ENCODE results near the gene HEPN1. TPM values are rescaled to one million over a fixed set of nuclear protein-coding genes. Genes with fewer than 3 reads are reported as not detected.

Gene HEPN1
- total RNA-seq, 3 donors from 2014 or later = not detected

GRCh38 chr11:124878759-124879492 lies 40.1 kb upstream of the HEPN1 start:
- H3K4me3 Mint-ChIP-seq = no peak overlapping the region

GRCh38 chr11:124879493-124880289 lies 39.4 kb upstream of the HEPN1 start:
- DNase-seq (no peak), ATAC-seq (no peak)
- no peaks in the 10 kb centered on the region for H3K36me3 Mint-ChIP-seq (ENCODE audit: insufficient read depth)
- no peak overlapping the region for H3K4me3 Mint-ChIP-seq
- peaks cover 3% of the 10 kb centered on the region for H3K27me3 Mint-ChIP-seq (ENCODE audit: low read depth)
- H3K4me1 Mint-ChIP-seq (ENCODE audit: low read depth) = peaks cover 17% of the 10 kb centered on the region
- H3K9me3 Mint-ChIP-seq = no peaks in the 10 kb centered on the region

More at GRCh38 chr11:124878759-124879492, 40.1 kb upstream of the HEPN1 start:
- Mint-ChIP-seq H3K4me1 (ENCODE audit: low read depth) (peaks cover 17% of the 10 kb centered on the region), H3K36me3 (ENCODE audit: insufficient read depth) (no peaks in the 10 kb centered on the region), H3K9me3 (no peaks in the 10 kb centered on the region), H3K27me3 (ENCODE audit: low read depth) (peaks cover 5% of the 10 kb centered on the region)
- no peak for DNase-seq
- no peak for ATAC-seq

DNA sequence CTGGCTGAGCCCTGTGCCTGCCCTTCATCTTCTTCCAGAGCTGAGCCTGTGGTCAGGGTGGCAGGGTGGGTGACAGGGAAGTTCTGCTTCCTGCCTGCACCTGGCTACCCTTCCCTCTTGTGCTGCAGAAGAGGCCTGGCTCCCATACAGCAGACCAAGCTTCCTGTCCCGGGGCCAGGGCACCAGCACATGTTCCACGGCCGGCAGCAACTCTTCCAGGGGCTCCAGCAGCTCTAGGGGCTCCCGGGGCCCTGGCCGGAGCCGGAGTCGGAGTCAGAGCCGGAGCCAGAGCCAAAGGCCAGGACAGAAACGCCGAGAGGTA lies 38.8 kb upstream of the HEPN1 start:
- no peak for ATAC-seq
- DNase-seq = no peak
- Mint-ChIP-seq H3K27me3 (ENCODE audit: low read depth) (peaks cover 2% of the 10 kb centered on the region), H3K4me3 (no peak overlapping the region), H3K9me3 (no peaks in the 10 kb centered on the region), H3K4me1 (ENCODE audit: low read depth) (peaks cover 17% of the 10 kb centered on the region), H3K36me3 (ENCODE audit: insufficient read depth) (no peaks in the 10 kb centered on the region)

DNA sequence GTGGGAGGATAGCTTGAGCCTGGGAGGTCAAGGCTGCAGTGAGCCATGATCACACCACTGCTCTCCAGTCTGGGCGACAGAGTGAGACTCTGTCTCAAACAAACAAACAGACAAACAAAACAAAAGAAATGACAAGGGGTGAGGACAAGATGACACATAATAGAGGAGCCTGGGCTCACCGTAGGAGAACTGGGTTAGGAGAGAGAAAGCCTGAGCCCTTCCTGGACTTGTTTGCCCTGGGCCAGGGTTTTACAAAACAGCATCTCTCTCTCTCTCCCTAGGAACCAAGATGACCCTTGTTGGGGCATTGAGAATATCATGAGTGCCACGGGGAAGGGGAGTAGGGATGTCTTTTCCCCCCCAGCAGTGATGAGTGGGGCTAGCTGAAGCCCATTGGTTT lies 38.1 kb upstream of the HEPN1 start:
- Mint-ChIP-seq H3K9me3 (no peaks in the 10 kb centered on the region), H3K27me3 (ENCODE audit: low read depth) (peaks cover 4% of the 10 kb centered on the region), H3K4me3 (no peak overlapping the region), H3K4me1 (ENCODE audit: low read depth) (peaks cover 11% of the 10 kb centered on the region), H3K36me3 (ENCODE audit: insufficient read depth) (no peaks in the 10 kb centered on the region)
- no peak for DNase-seq
- ATAC-seq = no peak

- H3K4me3 Mint-ChIP-seq = no peak overlapping the region
- H3K27me3 Mint-ChIP-seq (ENCODE audit: low read depth) = peaks cover 8% of the 10 kb centered on the region
- no peaks in the 10 kb centered on the region for H3K9me3 Mint-ChIP-seq
- DNase-seq (no peak), ATAC-seq (no peak)
- no peaks in the 10 kb centered on the region for H3K36me3 Mint-ChIP-seq (ENCODE audit: insufficient read depth)
- peaks cover 2% of the 10 kb centered on the region for H3K4me1 Mint-ChIP-seq (ENCODE audit: low read depth)
These were observed 36.5 kb upstream of the HEPN1 start for GRCh38 chr11:124882339-124883071.

GRCh38 chr11:124884340-124884739 lies 34.7 kb upstream of the HEPN1 start:
- H3K4me1 Mint-ChIP-seq (ENCODE audit: low read depth) = no peaks in the 10 kb centered on the region
- no peaks in the 10 kb centered on the region for H3K9me3 Mint-ChIP-seq
- H3K36me3 Mint-ChIP-seq (ENCODE audit: insufficient read depth) = no peaks in the 10 kb centered on the region
- ATAC-seq (no peak), DNase-seq (no peak)
- peaks cover 12% of the 10 kb centered on the region for H3K27me3 Mint-ChIP-seq (ENCODE audit: low read depth)
- no peak overlapping the region for H3K4me3 Mint-ChIP-seq

DNA sequence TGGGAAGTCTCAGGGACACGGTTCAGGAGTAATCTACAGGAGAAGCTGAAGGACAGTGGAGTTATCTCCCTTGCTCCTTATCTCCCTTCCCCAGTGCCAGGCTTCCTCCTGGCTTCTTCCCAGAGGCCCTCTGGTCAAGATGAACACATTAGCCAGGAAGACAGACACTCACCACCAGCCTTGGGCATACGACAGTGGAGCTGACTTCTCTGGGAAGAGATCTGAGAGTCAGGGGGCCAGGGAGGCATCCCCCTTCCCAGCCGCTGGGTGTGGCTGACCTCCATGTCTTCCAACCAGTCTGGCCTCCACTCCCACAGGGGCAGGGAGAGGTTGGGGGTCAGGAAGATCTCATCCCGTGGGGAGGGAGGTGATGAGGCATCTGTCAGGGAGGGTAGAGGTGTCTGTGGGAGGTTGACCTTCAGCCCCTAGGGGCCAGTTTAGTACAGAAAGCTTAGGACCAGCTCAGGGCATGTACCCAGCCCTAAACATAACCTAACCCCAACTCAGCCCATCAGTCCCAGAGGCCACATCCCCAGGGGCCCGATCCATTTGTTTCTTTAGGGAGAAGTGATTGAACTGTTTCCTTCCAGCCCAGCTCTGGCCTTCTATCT lies 34.1 kb upstream of the HEPN1 start:
- H3K4me3 Mint-ChIP-seq = no peak overlapping the region
- DNase-seq (no peak), ATAC-seq (no peak)
- no peaks in the 10 kb centered on the region for H3K9me3 Mint-ChIP-seq
- H3K36me3 Mint-ChIP-seq (ENCODE audit: insufficient read depth) = no peaks in the 10 kb centered on the region
- peaks cover 12% of the 10 kb centered on the region for H3K27me3 Mint-ChIP-seq (ENCODE audit: low read depth)
- no peaks in the 10 kb centered on the region for H3K4me1 Mint-ChIP-seq (ENCODE audit: low read depth)

- no peaks in the 10 kb centered on the region for H3K4me1 Mint-ChIP-seq (ENCODE audit: low read depth)
- H3K4me3 Mint-ChIP-seq = no peak overlapping the region
- no peak for DNase-seq
- no peaks in the 10 kb centered on the region for H3K36me3 Mint-ChIP-seq (ENCODE audit: insufficient read depth)
- ATAC-seq = no peak
- H3K9me3 Mint-ChIP-seq = no peaks in the 10 kb centered on the region
- H3K27me3 Mint-ChIP-seq (ENCODE audit: low read depth) = peaks cover 12% of the 10 kb centered on the region
These were observed 32.6 kb upstream of the HEPN1 start for GRCh38 chr11:124886476-124886875.

- ATAC-seq (no peak), DNase-seq (no peak)
- Mint-ChIP-seq H3K4me1 (ENCODE audit: low read depth) (no peaks in the 10 kb centered on the region), H3K9me3 (no peaks in the 10 kb centered on the region), H3K4me3 (no peak overlapping the region), H3K36me3 (ENCODE audit: insufficient read depth) (no peaks in the 10 kb centered on the region), H3K27me3 (ENCODE audit: low read depth) (peaks cover 12% of the 10 kb centered on the region)
These were observed 31.9 kb upstream of the HEPN1 start for GRCh38 chr11:124886978-124887666.

DNA sequence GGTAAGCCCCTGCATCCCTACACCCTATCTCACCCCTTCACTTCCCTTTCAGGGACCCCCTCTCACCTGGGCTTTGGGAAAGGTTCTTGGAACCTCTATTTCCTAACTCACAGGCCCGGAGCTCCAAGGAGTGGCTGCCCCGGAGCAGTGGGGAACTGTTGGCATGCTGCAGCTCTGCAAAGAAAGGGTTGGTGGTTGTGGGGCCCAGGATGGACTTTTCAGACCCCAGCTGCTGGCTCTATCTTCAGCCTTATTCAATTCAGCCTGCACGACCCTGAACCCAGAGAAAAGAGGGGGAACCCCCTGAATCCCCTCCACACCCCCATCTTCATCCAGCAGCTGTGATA lies 31.4 kb upstream of the HEPN1 start:
- H3K36me3 Mint-ChIP-seq (ENCODE audit: insufficient read depth) = no peaks in the 10 kb centered on the region
- no peak overlapping the region for H3K4me3 Mint-ChIP-seq
- ATAC-seq = no peak
- no peak for DNase-seq
- H3K27me3 Mint-ChIP-seq (ENCODE audit: low read depth) = peaks cover 12% of the 10 kb centered on the region
- H3K9me3 Mint-ChIP-seq = no peaks in the 10 kb centered on the region
- H3K4me1 Mint-ChIP-seq (ENCODE audit: low read depth) = no peaks in the 10 kb centered on the region

GRCh38 chr11:124889191-124890091 lies 29.6 kb upstream of the HEPN1 start:
- DNase-seq = no peak
- Mint-ChIP-seq H3K27me3 (ENCODE audit: low read depth) (peaks cover 12% of the 10 kb centered on the region), H3K36me3 (ENCODE audit: insufficient read depth) (no peaks in the 10 kb centered on the region), H3K4me1 (ENCODE audit: low read depth) (no peaks in the 10 kb centered on the region), H3K9me3 (no peaks in the 10 kb centered on the region), H3K4me3 (no peak overlapping the region)
- no peak for ATAC-seq

DNA sequence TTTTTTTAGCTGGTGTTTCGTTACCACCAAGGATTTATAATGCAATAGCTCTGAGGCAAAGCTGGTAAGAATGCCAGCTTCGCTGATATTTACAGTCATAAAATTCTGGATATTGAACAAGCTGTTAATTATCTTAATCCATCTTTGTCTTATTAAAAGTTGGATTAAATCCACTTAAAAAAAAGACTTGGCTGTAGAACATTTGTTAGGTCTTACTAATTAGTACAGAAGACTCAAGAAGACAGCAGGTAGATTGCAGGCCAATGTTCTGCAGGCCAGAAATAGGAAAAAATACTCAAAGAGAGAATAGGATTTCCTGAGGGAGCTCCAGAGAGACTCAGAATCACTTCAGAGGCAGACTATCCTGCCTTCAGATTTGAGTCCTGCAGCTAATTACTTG lies 28.9 kb upstream of the HEPN1 start:
- H3K27me3 Mint-ChIP-seq (ENCODE audit: low read depth) = peaks cover 10% of the 10 kb centered on the region
- H3K36me3 Mint-ChIP-seq (ENCODE audit: insufficient read depth) = no peaks in the 10 kb centered on the region
- DNase-seq = no peak
- no peak for ATAC-seq
- no peaks in the 10 kb centered on the region for H3K4me1 Mint-ChIP-seq (ENCODE audit: low read depth)
- no peak overlapping the region for H3K4me3 Mint-ChIP-seq
- no peaks in the 10 kb centered on the region for H3K9me3 Mint-ChIP-seq

- DNase-seq (no peak), ATAC-seq (no peak)
- Mint-ChIP-seq H3K4me1 (ENCODE audit: low read depth) (no peaks in the 10 kb centered on the region), H3K27me3 (ENCODE audit: low read depth) (peaks cover 8% of the 10 kb centered on the region), H3K9me3 (no peaks in the 10 kb centered on the region), H3K4me3 (no peak overlapping the region), H3K36me3 (ENCODE audit: insufficient read depth) (no peaks in the 10 kb centered on the region)
These were observed 28.2 kb upstream of the HEPN1 start for GRCh38 chr11:124890683-124891372.

All from activated T-cell treated with anti-CD3 and anti-CD28 coated beads, Interleukin-2, amount 50 U/mL, for 4 hours (primary cell).